Naive thymus-derived CD4-positive, alpha-beta T cell (primary cell): ENCODE measurements around the gene CDH13. TPM values are rescaled to one million over a fixed set of nuclear protein-coding genes. Genes with fewer than 3 reads are reported as not detected.

Experiments
- ATAC-seq: fragments of 150-1000 bp; cut with Tn5 transposase; 2 replicates; pipeline ENCODE4 v1.10.0; 2021; ENCODE audit warnings: mild to moderate bottlenecking, moderate library complexity
- CTCF ChIA-PET: fragments of 350-600 bp; sonication (Branson Sonifier 250); formaldehyde crosslinking; loops from one replicate; lab custom pipeline; 2021; ENCODE audit warnings: antibody characterized with exemption; lab: Charles Lee
- POLR2A ChIA-PET: fragments of 350-600 bp; sonication (Branson Sonifier 250); formaldehyde crosslinking; loops from one replicate; lab custom pipeline; 2021; ENCODE audit warnings: antibody characterized with exemption, inconsistent platforms; lab: Charles Lee
- DNase-seq, 9 donors: peaks; one replicate each; pipeline versions ENCODE4 v3.0.0 to v3.0.0-alpha.2; 2020 to 2022; ENCODE audit warnings: mixed read lengths in 1 of 9
- H3K27ac ChIP-seq: one replicate; pipeline ENCODE4 v1.7.0; 2013; ENCODE audit warnings: mild to moderate bottlenecking, low read depth, low read length, moderate library complexity
- H3K27me3 ChIP-seq, 2 donors: one replicate each; pipeline ENCODE4 v1.7.0; 2013; ENCODE audit warnings: low read length in 2 of 2, mild to moderate bottlenecking in 2 of 2, moderate library complexity in 2 of 2; ENCODE audit not compliant: control insufficient read depth in 2 of 2, insufficient read depth in 2 of 2
- H3K36me3 ChIP-seq, 3 experiments: 1 replicate in 2 of 3; 2 replicates in 1 of 3; pipeline ENCODE4 v1.7.0; 2013; ENCODE audit warnings: low read length in 3 of 3, mild to moderate bottlenecking in 3 of 3, moderate library complexity in 1 of 3; ENCODE audit not compliant: insufficient read depth in 3 of 3, control insufficient read depth in 2 of 3
- H3K4me1 ChIP-seq, 2 donors: one replicate each; pipeline ENCODE4 v1.7.0; 2013; ENCODE audit warnings: low read length in 2 of 2, mild to moderate bottlenecking in 2 of 2, moderate library complexity in 1 of 2; ENCODE audit not compliant: control insufficient read depth in 2 of 2, insufficient read depth in 2 of 2
- H3K4me3 ChIP-seq: 2 replicates; pipeline ENCODE4 v1.7.0; 2013; ENCODE audit warnings: mild to moderate bottlenecking, low read length
- H3K9me3 ChIP-seq, 3 experiments: 1 replicate in 2 of 3; 2 replicates in 1 of 3; pipeline ENCODE4 v1.7.0; 2013; ENCODE audit warnings: low read length in 3 of 3; ENCODE audit not compliant: control insufficient read depth in 2 of 3
- H3K27ac Mint-ChIP-seq, 9 donors: one replicate each; pipeline ENCODE4 v1.8.0; 2020 to 2022; ENCODE audit warnings: mixed read lengths in 9 of 9, mild to moderate bottlenecking in 8 of 9, moderate library complexity in 5 of 9, inconsistent platforms in 2 of 9
- H3K27me3 Mint-ChIP-seq, 5 donors: one replicate each; pipeline ENCODE4 v1.8.0; 2021 to 2022; ENCODE audit warnings: mixed read lengths in 5 of 5, mild to moderate bottlenecking in 1 of 5
- H3K36me3 Mint-ChIP-seq, 5 donors: one replicate each; pipeline ENCODE4 v1.8.0; 2020 to 2022; ENCODE audit warnings: mixed read lengths in 5 of 5, mild to moderate bottlenecking in 3 of 5, inconsistent platforms in 1 of 5
- H3K4me1 Mint-ChIP-seq, 7 donors: one replicate each; pipeline ENCODE4 v1.8.0; 2020 to 2022; ENCODE audit warnings: mixed read lengths in 7 of 7, mild to moderate bottlenecking in 3 of 7, inconsistent platforms in 1 of 7
- H3K4me3 Mint-ChIP-seq, 10 donors: one replicate each; pipeline ENCODE4 v1.8.0; 2020 to 2022; ENCODE audit warnings: mild to moderate bottlenecking in 10 of 10, mixed read lengths in 10 of 10, moderate library complexity in 6 of 10, inconsistent platforms in 2 of 10
- H3K9me3 Mint-ChIP-seq, 11 donors: one replicate each; pipeline ENCODE4 v1.8.0; 2020 to 2022; ENCODE audit warnings: mixed read lengths in 11 of 11, mild to moderate bottlenecking in 4 of 11, inconsistent platforms in 1 of 11, moderate library complexity in 1 of 11
- intact Hi-C, 2 donors: fragments of 100-400 bp; cut with micrococcal nuclease; formaldehyde crosslinking; loops; one replicate each; pipeline ENCODE4 v1.15.1; 2023
- polyA plus RNA-seq, 2 donors: library from polyadenylated mRNA; unstranded; fragments of 300-500 nt; fragmentation: Illumina TruSeq; gene quantifications; one replicate each; pipeline ENCODE4 v1.2.3, GENCODE V29; 2021
- total RNA-seq, 6 experiments: library from RNA in 5 of 6; stranded (reverse) in 5 of 6; gene quantifications; 1 replicate in 5 of 6; 2 replicates in 1 of 6; pipeline ENCODE4 v1.2.3 and lab custom pipeline; 2021 to 2026

Gene CDH13
- total and polyA plus RNA-seq, 7 experiments from 2014 or later: not detected

GRCh38 chr16:83713597-83713996, 1086.8 kb downstream of the CDH13 start:
- peaks cover 0 to 10% (median 0%) of the 10 kb centered on the region in 11 donors for H3K9me3 Mint-ChIP-seq
- H3K9me3 ChIP-seq: no peaks in the 10 kb centered on the region
- H3K27me3 Mint-ChIP-seq: peaks cover 0 to 29% (median 5%) of the 10 kb centered on the region in 5 donors
- ChIA-PET POLR2A (no interaction called here), CTCF (no interaction called here)
- H3K27ac Mint-ChIP-seq: no peak overlapping the region
- ATAC-seq: no peak
- no peak overlapping the region for H3K4me3 Mint-ChIP-seq
- H3K4me1 Mint-ChIP-seq: peaks cover 0 to 8% (median 0%) of the 10 kb centered on the region in 7 donors
- intact Hi-C loops: no loop called here
- no peak overlapping the region for H3K27ac ChIP-seq
- H3K27me3 ChIP-seq: no peaks in the 10 kb centered on the region
- DNase-seq: no peak
- H3K4me1 ChIP-seq: no peaks in the 10 kb centered on the region
- H3K36me3 Mint-ChIP-seq: no peaks in the 10 kb centered on the region
- H3K4me3 ChIP-seq: no peak overlapping the region
- no peaks in the 10 kb centered on the region for H3K36me3 ChIP-seq

GRCh38 chr16:83714286-83714685, 1087.5 kb downstream of the CDH13 start:
- POLR2A ChIA-PET: no interaction called here
- no peaks in the 10 kb centered on the region for H3K9me3 ChIP-seq
- H3K27ac ChIP-seq: no peak overlapping the region
- intact Hi-C loops: no loop called here
- no peaks in the 10 kb centered on the region for H3K36me3 ChIP-seq
- H3K4me1 Mint-ChIP-seq: peaks cover 0 to 8% (median 0%) of the 10 kb centered on the region in 7 donors
- ATAC-seq: no peak
- DNase-seq: no peak
- H3K4me3 ChIP-seq: no peak overlapping the region
- H3K27ac Mint-ChIP-seq: no peak overlapping the region
- no peak overlapping the region for H3K4me3 Mint-ChIP-seq
- H3K27me3 Mint-ChIP-seq: peaks cover 0 to 29% (median 5%) of the 10 kb centered on the region in 5 donors
- no peaks in the 10 kb centered on the region for H3K36me3 Mint-ChIP-seq
- H3K4me1 ChIP-seq: no peaks in the 10 kb centered on the region
- H3K27me3 ChIP-seq: no peaks in the 10 kb centered on the region
- peaks cover 0 to 10% (median 0%) of the 10 kb centered on the region in 11 donors for H3K9me3 Mint-ChIP-seq
- CTCF ChIA-PET: no interaction called here

- H3K4me1 ChIP-seq: no peaks in the 10 kb centered on the region
- H3K27ac ChIP-seq: no peak overlapping the region
- POLR2A ChIA-PET: no interaction called here
- Mint-ChIP-seq H3K4me3 (no peak overlapping the region), H3K27me3 (peaks cover 0 to 33% (median 8%) of the 10 kb centered on the region in 5 donors), H3K4me1 (peaks cover 0 to 8% (median 0%) of the 10 kb centered on the region in 7 donors), H3K9me3 (peaks cover 0 to 13% (median 0%) of the 10 kb centered on the region in 11 donors), H3K27ac (no peak overlapping the region), H3K36me3 (no peaks in the 10 kb centered on the region)
- intact Hi-C loops: no loop called here
- no peaks in the 10 kb centered on the region for H3K27me3 ChIP-seq
- no peak overlapping the region for H3K4me3 ChIP-seq
- CTCF ChIA-PET: no interaction called here
- DNase-seq: no peak
- no peaks in the 10 kb centered on the region for H3K36me3 ChIP-seq
- no peaks in the 10 kb centered on the region for H3K9me3 ChIP-seq
- no peak for ATAC-seq
These were observed 1088.6 kb downstream of the CDH13 start for GRCh38 chr16:83715217-83715920.

- Histone ChIP-seq H3K9me3 (no peaks in the 10 kb centered on the region), H3K27me3 (no peaks in the 10 kb centered on the region), H3K4me1 (no peaks in the 10 kb centered on the region), H3K36me3 (no peaks in the 10 kb centered on the region), H3K4me3 (no peak overlapping the region), H3K27ac (no peak overlapping the region)
- Mint-ChIP-seq H3K27ac (no peak overlapping the region), H3K4me1 (peaks cover 0 to 8% (median 0%) of the 10 kb centered on the region in 7 donors), H3K9me3 (peaks cover 0 to 10% (median 0%) of the 10 kb centered on the region in 11 donors), H3K27me3 (peaks cover 0 to 17% (median 0%) of the 10 kb centered on the region in 5 donors), H3K4me3 (no peak overlapping the region), H3K36me3 (no peaks in the 10 kb centered on the region)
- ChIA-PET CTCF (no interaction called here), POLR2A (no interaction called here)
- ATAC-seq (no peak), DNase-seq (no peak)
- intact Hi-C loops: no loop called here
These were observed 1090.5 kb downstream of the CDH13 start for GRCh38 chr16:83717308-83717707.

GRCh38 chr16:83717814-83718213, 1091.0 kb downstream of the CDH13 start:
- Mint-ChIP-seq H3K4me3 (no peak overlapping the region), H3K27ac (no peak overlapping the region), H3K36me3 (no peaks in the 10 kb centered on the region), H3K9me3 (peaks cover 0 to 10% (median 0%) of the 10 kb centered on the region in 11 donors), H3K27me3 (peaks cover 0 to 17% (median 0%) of the 10 kb centered on the region in 5 donors), H3K4me1 (peaks cover 0 to 8% (median 0%) of the 10 kb centered on the region in 7 donors)
- Histone ChIP-seq H3K9me3 (no peaks in the 10 kb centered on the region), H3K4me3 (no peak overlapping the region), H3K36me3 (no peaks in the 10 kb centered on the region), H3K27me3 (peaks cover 0 to 2% of the 10 kb centered on the region in 2 donors), H3K27ac (no peak overlapping the region), H3K4me1 (no peaks in the 10 kb centered on the region)
- ChIA-PET CTCF (no interaction called here), POLR2A (no interaction called here)
- DNase-seq (no peak), ATAC-seq (no peak)
- intact Hi-C loops: no loop called here

- H3K4me3 Mint-ChIP-seq: no peak overlapping the region
- no peaks in the 10 kb centered on the region for H3K36me3 ChIP-seq
- no peak overlapping the region for H3K27ac ChIP-seq
- peaks cover 0 to 16% (median 0%) of the 10 kb centered on the region in 11 donors for H3K9me3 Mint-ChIP-seq
- H3K27me3 Mint-ChIP-seq: peaks cover 0 to 23% (median 8%) of the 10 kb centered on the region in 5 donors
- CTCF ChIA-PET: no interaction called here
- H3K27me3 ChIP-seq: peaks cover 0 to 4% of the 10 kb centered on the region in 2 donors
- H3K9me3 ChIP-seq: no peaks in the 10 kb centered on the region
- ATAC-seq: no peak
- H3K4me3 ChIP-seq: no peak overlapping the region
- POLR2A ChIA-PET: no interaction called here
- intact Hi-C loops: no loop called here
- peaks cover 0 to 1% (median 0%) of the 10 kb centered on the region in 7 donors for H3K4me1 Mint-ChIP-seq
- no peak for DNase-seq
- H3K4me1 ChIP-seq: no peaks in the 10 kb centered on the region
- H3K27ac Mint-ChIP-seq: no peak overlapping the region
- no peaks in the 10 kb centered on the region for H3K36me3 Mint-ChIP-seq
These were observed 1093.4 kb downstream of the CDH13 start for GRCh38 chr16:83720213-83720612.

- no peak overlapping the region for H3K4me3 ChIP-seq
- no peak overlapping the region for H3K27ac Mint-ChIP-seq
- peaks cover 0 to 1% (median 0%) of the 10 kb centered on the region in 7 donors for H3K4me1 Mint-ChIP-seq
- no peak overlapping the region for H3K27ac ChIP-seq
- CTCF ChIA-PET: no interaction called here
- H3K4me1 ChIP-seq: no peaks in the 10 kb centered on the region
- peaks cover 0 to 16% (median 0%) of the 10 kb centered on the region in 11 donors for H3K9me3 Mint-ChIP-seq
- H3K9me3 ChIP-seq: no peaks in the 10 kb centered on the region
- intact Hi-C loops: no loop called here
- no peak overlapping the region for H3K4me3 Mint-ChIP-seq
- POLR2A ChIA-PET: no interaction called here
- no peak for DNase-seq
- H3K36me3 ChIP-seq: no peaks in the 10 kb centered on the region
- ATAC-seq: no peak
- no peaks in the 10 kb centered on the region for H3K36me3 Mint-ChIP-seq
- peaks cover 0 to 26% (median 8%) of the 10 kb centered on the region in 5 donors for H3K27me3 Mint-ChIP-seq
- peaks cover 0 to 4% of the 10 kb centered on the region in 2 donors for H3K27me3 ChIP-seq
These were observed 1094.2 kb downstream of the CDH13 start for GRCh38 chr16:83720981-83721380.
